Measurements from ENCODE around the gene KY.

The KY gene

GRCh38 chr3:134636406-134636805, 14.4 kb downstream of the KY start:
- no peaks in the 10 kb centered on the region for H3K27me3 ChIP-seq (ENCODE audit: control insufficient read depth, insufficient read depth, low read length)
- H3K4me3 ChIP-seq (ENCODE audit: low read length), result no peak overlapping the region
- H3K36me3 ChIP-seq (ENCODE audit: control insufficient read depth, insufficient read depth, low read length), result no peaks in the 10 kb centered on the region
- no peak overlapping the region for H3K27ac ChIP-seq (ENCODE audit: low read depth, low read length)
- H3K4me1 ChIP-seq (ENCODE audit: control insufficient read depth, insufficient read depth, low read length), result no peaks in the 10 kb centered on the region
- H3K9ac ChIP-seq (ENCODE audit: low read length), result no peak overlapping the region

GRCh38 chr3:134630506-134630905, 20.3 kb downstream of the KY start:
- no peaks in the 10 kb centered on the region for H3K27me3 ChIP-seq (ENCODE audit: control insufficient read depth, insufficient read depth, low read length)
- H3K9ac ChIP-seq (ENCODE audit: low read length), result no peak overlapping the region
- no peak overlapping the region for H3K4me3 ChIP-seq (ENCODE audit: low read length)
- H3K36me3 ChIP-seq (ENCODE audit: control insufficient read depth, insufficient read depth, low read length), result no peaks in the 10 kb centered on the region
- no peak overlapping the region for H3K27ac ChIP-seq (ENCODE audit: low read depth, low read length)
- no peaks in the 10 kb centered on the region for H3K4me1 ChIP-seq (ENCODE audit: control insufficient read depth, insufficient read depth, low read length)

GRCh38 chr3:134628884-134629283, 21.9 kb downstream of the KY start:
- Histone ChIP-seq H3K27me3 (ENCODE audit: control insufficient read depth, insufficient read depth, low read length) (no peaks in the 10 kb centered on the region), H3K4me3 (ENCODE audit: low read length) (no peak overlapping the region), H3K9ac (ENCODE audit: low read length) (no peak overlapping the region), H3K4me1 (ENCODE audit: control insufficient read depth, insufficient read depth, low read length) (no peaks in the 10 kb centered on the region), H3K27ac (ENCODE audit: low read depth, low read length) (no peak overlapping the region), H3K36me3 (ENCODE audit: control insufficient read depth, insufficient read depth, low read length) (no peaks in the 10 kb centered on the region)

GRCh38 chr3:134627831-134628230, 23.0 kb downstream of the KY start:
- no peaks in the 10 kb centered on the region for H3K27me3 ChIP-seq (ENCODE audit: control insufficient read depth, insufficient read depth, low read length)
- H3K9ac ChIP-seq (ENCODE audit: low read length), result no peak overlapping the region
- no peak overlapping the region for H3K27ac ChIP-seq (ENCODE audit: low read depth, low read length)
- H3K4me1 ChIP-seq (ENCODE audit: control insufficient read depth, insufficient read depth, low read length), result no peaks in the 10 kb centered on the region
- no peak overlapping the region for H3K4me3 ChIP-seq (ENCODE audit: low read length)
- H3K36me3 ChIP-seq (ENCODE audit: control insufficient read depth, insufficient read depth, low read length), result no peaks in the 10 kb centered on the region

- H3K4me3 ChIP-seq (ENCODE audit: low read length), result no peak overlapping the region
- no peak overlapping the region for H3K9ac ChIP-seq (ENCODE audit: low read length)
- H3K36me3 ChIP-seq (ENCODE audit: control insufficient read depth, insufficient read depth, low read length), result no peaks in the 10 kb centered on the region
- no peak overlapping the region for H3K27ac ChIP-seq (ENCODE audit: low read depth, low read length)
- H3K27me3 ChIP-seq (ENCODE audit: control insufficient read depth, insufficient read depth, low read length), result no peaks in the 10 kb centered on the region
- no peaks in the 10 kb centered on the region for H3K4me1 ChIP-seq (ENCODE audit: control insufficient read depth, insufficient read depth, low read length)
Observed at GRCh38 chr3:134625885-134626741, 24.7 kb downstream of the KY start.

- Histone ChIP-seq H3K4me3 (ENCODE audit: low read length) (no peak overlapping the region), H3K4me1 (ENCODE audit: control insufficient read depth, insufficient read depth, low read length) (no peaks in the 10 kb centered on the region), H3K27me3 (ENCODE audit: control insufficient read depth, insufficient read depth, low read length) (no peaks in the 10 kb centered on the region), H3K36me3 (ENCODE audit: control insufficient read depth, insufficient read depth, low read length) (no peaks in the 10 kb centered on the region), H3K27ac (ENCODE audit: low read depth, low read length) (no peak overlapping the region), H3K9ac (ENCODE audit: low read length) (no peak overlapping the region)
Observed at GRCh38 chr3:134625462-134625861, 25.4 kb downstream of the KY start.

- no peaks in the 10 kb centered on the region for H3K36me3 ChIP-seq (ENCODE audit: control insufficient read depth, insufficient read depth, low read length)
Observed at GRCh38 chr3:134624537-134625287, 26.1 kb downstream of the KY start.

GRCh38 chr3:134623615-134624245, 27.1 kb downstream of the KY start:
- Histone ChIP-seq H3K4me3 (ENCODE audit: low read length) (no peak overlapping the region), H3K4me1 (ENCODE audit: control insufficient read depth, insufficient read depth, low read length) (no peaks in the 10 kb centered on the region), H3K9ac (ENCODE audit: low read length) (no peak overlapping the region), H3K36me3 (ENCODE audit: control insufficient read depth, insufficient read depth, low read length) (no peaks in the 10 kb centered on the region), H3K27me3 (ENCODE audit: control insufficient read depth, insufficient read depth, low read length) (no peaks in the 10 kb centered on the region), H3K27ac (ENCODE audit: low read depth, low read length) (no peak overlapping the region)

More at GRCh38 chr3:134624537-134625287, 26.1 kb downstream of the KY start:
- Histone ChIP-seq H3K27me3 (ENCODE audit: control insufficient read depth, insufficient read depth, low read length) (no peaks in the 10 kb centered on the region), H3K4me1 (ENCODE audit: control insufficient read depth, insufficient read depth, low read length) (no peaks in the 10 kb centered on the region), H3K4me3 (ENCODE audit: low read length) (no peak overlapping the region), H3K9ac (ENCODE audit: low read length) (no peak overlapping the region), H3K27ac (ENCODE audit: low read depth, low read length) (no peak overlapping the region)

- no peak overlapping the region for H3K4me3 ChIP-seq (ENCODE audit: low read length)
- no peaks in the 10 kb centered on the region for H3K36me3 ChIP-seq (ENCODE audit: control insufficient read depth, insufficient read depth, low read length)
- H3K27ac ChIP-seq (ENCODE audit: low read depth, low read length), result no peak overlapping the region
- no peaks in the 10 kb centered on the region for H3K27me3 ChIP-seq (ENCODE audit: control insufficient read depth, insufficient read depth, low read length)
- H3K9ac ChIP-seq (ENCODE audit: low read length), result no peak overlapping the region
- H3K4me1 ChIP-seq (ENCODE audit: control insufficient read depth, insufficient read depth, low read length), result no peaks in the 10 kb centered on the region
Observed at GRCh38 chr3:134622806-134623365, 27.9 kb downstream of the KY start.

- Histone ChIP-seq H3K27ac (ENCODE audit: low read depth, low read length) (no peak overlapping the region), H3K9ac (ENCODE audit: low read length) (no peak overlapping the region), H3K4me1 (ENCODE audit: control insufficient read depth, insufficient read depth, low read length) (no peaks in the 10 kb centered on the region), H3K4me3 (ENCODE audit: low read length) (no peak overlapping the region), H3K27me3 (ENCODE audit: control insufficient read depth, insufficient read depth, low read length) (no peaks in the 10 kb centered on the region), H3K36me3 (ENCODE audit: control insufficient read depth, insufficient read depth, low read length) (no peaks in the 10 kb centered on the region)
Observed at GRCh38 chr3:134621854-134622253, 29.0 kb downstream of the KY start.

GRCh38 chr3:134620476-134621115, 30.2 kb downstream of the KY start:
- Histone ChIP-seq H3K9ac (ENCODE audit: low read length) (no peak overlapping the region), H3K36me3 (ENCODE audit: control insufficient read depth, insufficient read depth, low read length) (no peaks in the 10 kb centered on the region), H3K4me3 (ENCODE audit: low read length) (no peak overlapping the region), H3K27ac (ENCODE audit: low read depth, low read length) (no peak overlapping the region), H3K27me3 (ENCODE audit: control insufficient read depth, insufficient read depth, low read length) (no peaks in the 10 kb centered on the region), H3K4me1 (ENCODE audit: control insufficient read depth, insufficient read depth, low read length) (no peaks in the 10 kb centered on the region)
